ENCODE data around the gene IPO13. TPM values are rescaled to one million over a fixed set of nuclear protein-coding genes. Genes with fewer than 3 reads are reported as not detected.

The IPO13 gene
- total RNA-seq, 4 donors from 2014 or later: 9.1 to 36.5 (median 32.0) TPM

GRCh38 chr1:43957407-43958040 lies 10.8 kb downstream of the IPO13 start:
- no peak for TF ChIP-seq CTCF (IDR thresholded peaks at IDR 0.05)
- TF ChIP-seq POLR2A (IDR thresholded peaks at IDR 0.05): no peak
- Histone ChIP-seq H3K36me3 (peaks cover 0 to 57% (median 0%) of the 10 kb centered on the region in 3 donors), H3K9me3 (no peaks in the 10 kb centered on the region), H3K4me1 (no peaks in the 10 kb centered on the region), H3K27me3 (no peaks in the 10 kb centered on the region), H3K4me3 (no peak overlapping the region), H3K27ac (no peak overlapping the region)
- no peak for DNase-seq

GRCh38 chr1:43958351-43959255 lies 11.9 kb downstream of the IPO13 start:
- peaks cover 0 to 64% (median 0%) of the 10 kb centered on the region in 3 donors for H3K36me3 ChIP-seq
- no peak overlapping the region for H3K27ac ChIP-seq
- H3K4me3 ChIP-seq: no peak overlapping the region
- TF ChIP-seq POLR2A (IDR thresholded peaks at IDR 0.05) (no peak), CTCF (IDR thresholded peaks at IDR 0.05) (no peak)
- no peaks in the 10 kb centered on the region for H3K27me3 ChIP-seq
- no peaks in the 10 kb centered on the region for H3K4me1 ChIP-seq
- H3K9me3 ChIP-seq: no peaks in the 10 kb centered on the region
- no peak for DNase-seq

GRCh38 chr1:43960798-43961197 lies 14.0 kb downstream of the IPO13 start:
- no peaks in the 10 kb centered on the region for H3K27me3 ChIP-seq

GRCh38 chr1:43961692-43962091 lies 14.9 kb downstream of the IPO13 start:
- no peaks in the 10 kb centered on the region for H3K9me3 ChIP-seq
- H3K36me3 ChIP-seq: peaks cover 0 to 58% (median 0%) of the 10 kb centered on the region in 3 donors
- no peak overlapping the region for H3K4me3 ChIP-seq
- H3K27ac ChIP-seq: no peak overlapping the region
- H3K27me3 ChIP-seq: no peaks in the 10 kb centered on the region
- TF ChIP-seq CTCF (IDR thresholded peaks at IDR 0.05): no peak
- TF ChIP-seq POLR2A (IDR thresholded peaks at IDR 0.05): no peak
- no peaks in the 10 kb centered on the region for H3K4me1 ChIP-seq
- DNase-seq: no peak

More at GRCh38 chr1:43960798-43961197, 14.0 kb downstream of the IPO13 start:
- H3K4me3 ChIP-seq: no peak overlapping the region
- peaks cover 0 to 64% (median 0%) of the 10 kb centered on the region in 3 donors for H3K36me3 ChIP-seq
- TF ChIP-seq CTCF (IDR thresholded peaks at IDR 0.05): no peak
- no peak for TF ChIP-seq POLR2A (IDR thresholded peaks at IDR 0.05)
- H3K9me3 ChIP-seq: no peaks in the 10 kb centered on the region
- DNase-seq: no peak
- no peaks in the 10 kb centered on the region for H3K4me1 ChIP-seq
- H3K27ac ChIP-seq: no peak overlapping the region

GRCh38 chr1:43962324-43962723 lies 15.6 kb downstream of the IPO13 start:
- H3K36me3 ChIP-seq: peaks cover 0 to 55% (median 0%) of the 10 kb centered on the region in 3 donors
- H3K27ac ChIP-seq: no peak overlapping the region
- H3K27me3 ChIP-seq: no peaks in the 10 kb centered on the region
- H3K4me3 ChIP-seq: no peak overlapping the region
- TF ChIP-seq CTCF (IDR thresholded peaks at IDR 0.05) (no peak), POLR2A (IDR thresholded peaks at IDR 0.05) (no peak)
- H3K4me1 ChIP-seq: no peaks in the 10 kb centered on the region
- DNase-seq: no peak
- no peaks in the 10 kb centered on the region for H3K9me3 ChIP-seq
